ENCODE measurements around the gene ENC1. TPM values are rescaled to one million over a fixed set of nuclear protein-coding genes. Genes with fewer than 3 reads are reported as not detected.

ENC1 gene
- total and polyA plus RNA-seq, 2 donors from 2014 or later: 5.3 to 7.5 TPM

GRCh38 chr5:74623006-74623611, 17.4 kb downstream of the ENC1 start:
- Histone ChIP-seq H3K4me3 (ENCODE audit: low read length in 3 of 3) (no peak overlapping the region), H3K9me3 (ENCODE audit: control insufficient read depth in 2 of 3, insufficient read depth in 1 of 3, low read length in 3 of 3) (no peaks in the 10 kb centered on the region), H3K27me3 (ENCODE audit: control insufficient read depth, insufficient read depth, low read length) (no peaks in the 10 kb centered on the region), H3K4me1 (ENCODE audit: control insufficient read depth in 2 of 3, insufficient read depth in 2 of 3, low read depth in 1 of 3, low read length in 3 of 3) (no peaks in the 10 kb centered on the region), H3K36me3 (ENCODE audit: control insufficient read depth in 2 of 3, insufficient read depth in 3 of 3, low read length in 3 of 3) (no peaks in the 10 kb centered on the region), H3K9ac (ENCODE audit: low read length in 3 of 3) (no peak overlapping the region), H3K27ac (ENCODE audit: low read depth in 2 of 2, low read length in 2 of 2) (no peak overlapping the region)
- intact Hi-C loops (cut with DNase I): no loop called here
- FAIRE-seq (no peak), DNase-seq (no peak)
- no peak for TF ChIP-seq CTCF (IDR thresholded peaks at IDR 0.05; ENCODE audit: borderline replicate concordance, extremely low read depth, insufficient read depth)

GRCh38 chr5:74622122-74622521, 18.4 kb downstream of the ENC1 start:
- Histone ChIP-seq H3K9me3 (ENCODE audit: control insufficient read depth in 2 of 3, insufficient read depth in 1 of 3, low read length in 3 of 3) (no peaks in the 10 kb centered on the region), H3K27ac (ENCODE audit: low read depth in 2 of 2, low read length in 2 of 2) (no peak overlapping the region), H3K9ac (ENCODE audit: low read length in 3 of 3) (no peak overlapping the region), H3K36me3 (ENCODE audit: control insufficient read depth in 2 of 3, insufficient read depth in 3 of 3, low read length in 3 of 3) (no peaks in the 10 kb centered on the region), H3K4me3 (ENCODE audit: low read length in 3 of 3) (no peak overlapping the region), H3K27me3 (ENCODE audit: control insufficient read depth, insufficient read depth, low read length) (no peaks in the 10 kb centered on the region), H3K4me1 (ENCODE audit: control insufficient read depth in 2 of 3, insufficient read depth in 2 of 3, low read depth in 1 of 3, low read length in 3 of 3) (no peaks in the 10 kb centered on the region)
- TF ChIP-seq CTCF (IDR thresholded peaks at IDR 0.05; ENCODE audit: borderline replicate concordance, extremely low read depth, insufficient read depth): no peak
- DNase-seq (no peak), FAIRE-seq (no peak)
- intact Hi-C loops (cut with DNase I): no loop called here

GRCh38 chr5:74621492-74621891, 19.0 kb downstream of the ENC1 start:
- no peak overlapping the region for H3K27ac ChIP-seq (ENCODE audit: low read depth in 2 of 2, low read length in 2 of 2)
- no peaks in the 10 kb centered on the region for H3K27me3 ChIP-seq (ENCODE audit: control insufficient read depth, insufficient read depth, low read length)
- H3K9me3 ChIP-seq (ENCODE audit: control insufficient read depth in 2 of 3, insufficient read depth in 1 of 3, low read length in 3 of 3): no peaks in the 10 kb centered on the region
- intact Hi-C loops (cut with DNase I): no loop called here
- H3K36me3 ChIP-seq (ENCODE audit: control insufficient read depth in 2 of 3, insufficient read depth in 3 of 3, low read length in 3 of 3): no peaks in the 10 kb centered on the region
- DNase-seq (no peak), FAIRE-seq (no peak)
- H3K4me3 ChIP-seq (ENCODE audit: low read length in 3 of 3): no peak overlapping the region
- no peaks in the 10 kb centered on the region for H3K4me1 ChIP-seq (ENCODE audit: control insufficient read depth in 2 of 3, insufficient read depth in 2 of 3, low read depth in 1 of 3, low read length in 3 of 3)
- no peak overlapping the region for H3K9ac ChIP-seq (ENCODE audit: low read length in 3 of 3)
- no peak for TF ChIP-seq CTCF (IDR thresholded peaks at IDR 0.05; ENCODE audit: borderline replicate concordance, extremely low read depth, insufficient read depth)

GRCh38 chr5:74619308-74619707, 21.2 kb downstream of the ENC1 start:
- no peak overlapping the region for H3K27ac ChIP-seq (ENCODE audit: low read depth in 2 of 2, low read length in 2 of 2)
- H3K36me3 ChIP-seq (ENCODE audit: control insufficient read depth in 2 of 3, insufficient read depth in 3 of 3, low read length in 3 of 3): no peaks in the 10 kb centered on the region
- FAIRE-seq (no peak), DNase-seq (peak in 1 of 5 donors; percentile 29)
- TF ChIP-seq CTCF (IDR thresholded peaks at IDR 0.05; ENCODE audit: borderline replicate concordance, extremely low read depth, insufficient read depth): no peak
- H3K4me3 ChIP-seq (ENCODE audit: low read length in 3 of 3): no peak overlapping the region
- H3K4me1 ChIP-seq (ENCODE audit: control insufficient read depth in 2 of 3, insufficient read depth in 2 of 3, low read depth in 1 of 3, low read length in 3 of 3): no peaks in the 10 kb centered on the region
- intact Hi-C loops (cut with DNase I): no loop called here
- H3K9ac ChIP-seq (ENCODE audit: low read length in 3 of 3): no peak overlapping the region
- no peaks in the 10 kb centered on the region for H3K27me3 ChIP-seq (ENCODE audit: control insufficient read depth, insufficient read depth, low read length)
- H3K9me3 ChIP-seq (ENCODE audit: control insufficient read depth in 2 of 3, insufficient read depth in 1 of 3, low read length in 3 of 3): no peaks in the 10 kb centered on the region
